Right hindlimb (tissue), 1 donor: ENCODE results near the gene WNT9B.

ENCODE experiments used
- DNase-seq: peaks from one replicate; pipeline ENCODE4 v3.0.0-alpha.2; 2018

WNT9B gene

GRCh38 chr17:46851029-46851741 lies at the start of gene WNT9B:
Gene WNT9B, plus strand, starts transcription at chr17:46851583. Its CDS starts 56 bp downstream, at chr17:46851639.
- no peak for DNase-seq

- DNase-seq, result no peak
Measured at GRCh38 chr17:46802800-46803199, 48.6 kb upstream of the WNT9B start.

- DNase-seq, result no peak
Measured at GRCh38 chr17:46803544-46803943, 47.8 kb upstream of the WNT9B start.

GRCh38 chr17:46805771-46806170 lies 45.6 kb upstream of the WNT9B start:
- DNase-seq, result no peak

- no peak for DNase-seq
Measured at GRCh38 chr17:46809110-46809571, 42.2 kb upstream of the WNT9B start.

GRCh38 chr17:46810837-46811236 lies 40.5 kb upstream of the WNT9B start:
- no peak for DNase-seq

- DNase-seq, result no peak
Measured at GRCh38 chr17:46811978-46812583, 39.3 kb upstream of the WNT9B start.

- no peak for DNase-seq
Measured at GRCh38 chr17:46812624-46813318, 38.6 kb upstream of the WNT9B start.

GRCh38 chr17:46813920-46814319 lies 37.5 kb upstream of the WNT9B start:
- DNase-seq, result no peak

- DNase-seq, result no peak
Measured at GRCh38 chr17:46814446-46814845, 36.9 kb upstream of the WNT9B start.

- DNase-seq, result no peak
Measured at GRCh38 chr17:46815474-46816353, 35.7 kb upstream of the WNT9B start.

- DNase-seq, result no peak
Measured at GRCh38 chr17:46817151-46817900, 34.1 kb upstream of the WNT9B start.

- no peak for DNase-seq
Measured at GRCh38 chr17:46817901-46818209, 33.5 kb upstream of the WNT9B start.

GRCh38 chr17:46818316-46818928 lies 33.0 kb upstream of the WNT9B start, which contains the start of gene WNT3:
Gene WNT3, minus strand, starts transcription at chr17:46818692. Its CDS starts 95 bp downstream, at chr17:46818597.
- DNase-seq, result no peak

- DNase-seq, result no peak
Measured at GRCh38 chr17:46818929-46819859, 32.2 kb upstream of the WNT9B start.

GRCh38 chr17:46819906-46820351 lies 31.5 kb upstream of the WNT9B start:
- DNase-seq, result no peak

GRCh38 chr17:46820592-46821450 lies 30.6 kb upstream of the WNT9B start:
- DNase-seq, result no peak

GRCh38 chr17:46821482-46822387 lies 29.6 kb upstream of the WNT9B start:
- no peak for DNase-seq
